PC-9 (cell line): ENCODE data around the gene SLC35F4.

Experiments used
- CTCF ChIP-seq: fragments of 200-600 bp; sonication (generic); conservative IDR thresholded peaks from 2 replicates; pipeline ENCODE4 v1.6.1; 2017; ENCODE audit warnings: mixed run types, antibody characterized with exemption, mild to moderate bottlenecking, moderate library complexity
- EZH2 ChIP-seq: fragments of 200-600 bp; sonication (generic); IDR thresholded peaks from 2 replicates; pipeline ENCODE4 v1.8.0; 2017; ENCODE audit warnings: antibody characterized with exemption, low read depth

DNA sequence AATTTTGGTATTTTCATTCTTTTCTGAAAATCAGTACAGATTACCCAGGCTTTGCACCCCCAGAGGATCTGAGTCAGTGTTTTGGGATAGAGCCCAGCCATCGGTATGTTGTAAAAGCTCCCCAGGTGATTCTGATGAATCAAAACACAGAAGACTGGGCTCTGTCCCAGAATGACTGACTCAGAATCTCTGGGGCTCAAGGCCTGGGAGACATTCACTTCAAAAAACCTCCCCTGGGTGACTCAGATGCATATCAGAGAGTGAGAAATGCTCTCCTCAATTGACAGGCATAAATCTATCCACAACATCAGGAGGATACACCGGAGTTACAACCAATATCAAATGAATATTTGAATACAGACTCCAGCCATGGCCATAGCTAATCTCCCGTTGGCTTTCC lies 32.6 kb downstream of the SLC35F4 start:
- TF ChIP-seq CTCF, result no peak
- no peak for TF ChIP-seq EZH2
